Superior temporal gyrus (tissue), 1 donor: ENCODE results near the gene SELENOK.
A peak's percentile ranks its signal among the peaks of the same experiment; 100 is the strongest.
"Not testable (repeated sequence)": the region's sequence is repeated elsewhere in the genome, so short reads cannot be mapped to it uniquely, and the experiment has no call there.

Experiments
- DNase-seq: peaks from one replicate; pipeline ENCODE4 v3.0.0-alpha.2; 2016; ENCODE audit errors: extremely low spot score

SELENOK gene

GRCh38 chr3:53891497-53892285 is at the start of gene SELENOK:
Gene SELENOK (minus strand): TSS chr3:53891859.
- peak; percentile 100 for DNase-seq

- DNase-seq = no peak
These were observed 49.5 kb upstream of the SELENOK start for GRCh38 chr3:53941184-53941583.

- no peak for DNase-seq
These were observed 49.0 kb upstream of the SELENOK start for GRCh38 chr3:53940623-53941022.

- peak; percentile 36 for DNase-seq
These were observed 48.2 kb upstream of the SELENOK start for GRCh38 chr3:53939813-53940212.

GRCh38 chr3:53939086-53939582 is 47.5 kb upstream of the SELENOK start:
- no peak for DNase-seq

- peak; percentile 78 for DNase-seq
These were observed 47.0 kb upstream of the SELENOK start for GRCh38 chr3:53938645-53939044.

GRCh38 chr3:53936347-53936746 is 44.7 kb upstream of the SELENOK start:
- no peak for DNase-seq

GRCh38 chr3:53935283-53935901 is 43.7 kb upstream of the SELENOK start:
- DNase-seq = no peak

- DNase-seq = not testable (repeated sequence)
These were observed 35.7 kb upstream of the SELENOK start for GRCh38 chr3:53927208-53927872.

GRCh38 chr3:53921296-53921695 is 29.6 kb upstream of the SELENOK start:
- no peak for DNase-seq

GRCh38 chr3:53919741-53920140 is 28.1 kb upstream of the SELENOK start:
- DNase-seq = no peak

- DNase-seq = no peak
These were observed 21.7 kb upstream of the SELENOK start for GRCh38 chr3:53913401-53913800.

- no peak for DNase-seq
These were observed 11.1 kb upstream of the SELENOK start for GRCh38 chr3:53902711-53903110.

- no peak for DNase-seq
These were observed 10.4 kb upstream of the SELENOK start for GRCh38 chr3:53902067-53902466.

GRCh38 chr3:53900666-53901331 is 9.1 kb upstream of the SELENOK start:
- DNase-seq = no peak

- DNase-seq = no peak
These were observed 8.1 kb upstream of the SELENOK start for GRCh38 chr3:53899750-53900149.

GRCh38 chr3:53892286-53892637 is 603 bp upstream of the SELENOK start:
- DNase-seq = no peak

- peak; percentile 36 for DNase-seq
These were observed 758 bp downstream of the SELENOK start for GRCh38 chr3:53890726-53891475.

- DNase-seq = no peak
These were observed 3.4 kb downstream of the SELENOK start for GRCh38 chr3:53888232-53888631.

- no peak for DNase-seq
These were observed 4.2 kb downstream of the SELENOK start for GRCh38 chr3:53887446-53887845.

GRCh38 chr3:53885239-53885638 is 6.4 kb downstream of the SELENOK start:
- peak; percentile 75 for DNase-seq
